ENCODE data around the gene NFU1. TPM values are rescaled to one million over a fixed set of nuclear protein-coding genes. Genes with fewer than 3 reads are reported as not detected.

NFU1 gene
- total and polyA plus RNA-seq, 2 of the 4 experiments (the other 2 are of a cell fraction), result 24.0 to 32.4 TPM

GRCh38 chr2:69359371-69359770 lies 77.9 kb downstream of the NFU1 start:
- Histone ChIP-seq H3K56ac (ENCODE audit: extremely low read depth, insufficient read depth, low read length) (no peak overlapping the region), H3K27me3 (ENCODE audit: control insufficient read depth, insufficient read depth, low read length) (no peaks in the 10 kb centered on the region), H2AK5ac (ENCODE audit: low read depth, low read length) (no peak overlapping the region), H3K4me1 (ENCODE audit: control insufficient read depth, insufficient read depth, low read length) (peaks cover 3% of the 10 kb centered on the region; the same call in 1 of the 2 replicates), H4K91ac (ENCODE audit: insufficient read depth, low read depth, low read length) (no peak overlapping the region), H3K27ac (ENCODE audit: insufficient read depth, low read length) (no peak overlapping the region), H3K23ac (ENCODE audit: low read depth, low read length) (no peak overlapping the region), H3K18ac (ENCODE audit: low read depth, low read length) (no peak overlapping the region), H2AFZ (replicated peaks; ENCODE audit: low read length, poor library complexity) (no peak overlapping the region), H3K9me1 (ENCODE audit: insufficient read depth, low read length) (peaks cover 5% of the 10 kb centered on the region), H4K8ac (ENCODE audit: low read depth in 2 of 2, low read length in 2 of 2) (no peak overlapping the region), H4K20me1 (ENCODE audit: insufficient read depth, low read length) (0 out of 2 replicates have a peak, but pooled peaks cover 13% of the 10 kb centered on the region), H4K5ac (ENCODE audit: low read depth, low read length) (no peak overlapping the region), H3K36me3 (ENCODE audit: control insufficient read depth, insufficient read depth, low read length) (peaks cover 52% of the 10 kb centered on the region), H2BK15ac (ENCODE audit: low read depth, low read length) (no peak overlapping the region), H3K4me2 (ENCODE audit: low read depth, low read length) (no peak overlapping the region), H2BK20ac (ENCODE audit: low read depth, low read length) (no peak overlapping the region), H3K9me3 (ENCODE audit: control insufficient read depth, insufficient read depth, low read length) (no peaks in the 10 kb centered on the region), H2BK5ac (ENCODE audit: low read depth, low read length, poor library complexity, severe bottlenecking) (no peak overlapping the region), H2AK9ac (replicated peaks; ENCODE audit: low read depth, low read length, poor library complexity) (no peak overlapping the region), H3K14ac (replicated peaks; ENCODE audit: low read depth, low read length) (no peak overlapping the region), H3K4me3 (ENCODE audit: insufficient read depth, low read depth, low read length) (no peak overlapping the region), H3K4ac (ENCODE audit: low read depth, low read length) (no peak overlapping the region), H2BK120ac (ENCODE audit: low read depth, low read length) (no peak overlapping the region), H3K79me1 (ENCODE audit: low read depth in 1 of 2, low read length in 2 of 2) (peaks cover 30 to 32% of the 10 kb centered on the region in 2 experiments), H3K9ac (ENCODE audit: low read depth, low read length) (no peak overlapping the region)
- no peak for ATAC-seq (ENCODE audit: low read depth)
- ChIA-PET POLR2A (ENCODE audit: unreplicated experiment) (no interaction called here), CTCF (interaction anchor here (0.7 kb wide), 1 partner anchor 11 kb away, joined by 3 read pairs; no protein-coding TSS in a partner anchor)
- DNase-seq, result no peak
- intact Hi-C loops (cut with micrococcal nuclease) (no loop called here), in situ Hi-C loops (cut with MboI; ENCODE audit: low sequenced_read_pairs) (no loop called here), dilution Hi-C loops (cut with HindIII; ENCODE audit: low sequenced_read_pairs, unreplicated experiment) (no loop called here)
- no TSS peak for BruUV-seq (replicated peaks)
- TF ChIP-seq NFE2L2 (IDR thresholded peaks at IDR 0.05; ENCODE audit: low read depth, low read length), result no peak
- TF ChIP-seq MXI1 (IDR thresholded peaks at IDR 0.05; ENCODE audit: borderline replicate concordance, low read depth, low read length), result no peak
- no peak for TF ChIP-seq RAD21 (IDR thresholded peaks at IDR 0.05; ENCODE audit: low read length)
- no peak for TF ChIP-seq USF2 (IDR thresholded peaks at IDR 0.05; ENCODE audit: low read depth, low read length)
- TF ChIP-seq MAZ (IDR thresholded peaks at IDR 0.05; ENCODE audit: borderline replicate concordance, low read depth, low read length), result no peak
- TF ChIP-seq ELK1 (IDR thresholded peaks at IDR 0.05; ENCODE audit: borderline replicate concordance, low read depth, low read length), result no peak
- TF ChIP-seq RFX5 (IDR thresholded peaks at IDR 0.05; ENCODE audit: low read depth, low read length), result no peak
- TF ChIP-seq SMC3 (IDR thresholded peaks at IDR 0.05; ENCODE audit: low read depth, low read length), result no peak
- no peak for TF ChIP-seq RCOR1 (IDR thresholded peaks at IDR 0.05; ENCODE audit: insufficient replicate concordance, low read length)
- TF ChIP-seq BHLHE40 (IDR thresholded peaks at IDR 0.05; ENCODE audit: low read depth, low read length), result no peak
- TF ChIP-seq POLR2A (IDR thresholded peaks at IDR 0.05; ENCODE audit: low read depth, low read length), result no peak
- TF ChIP-seq CEBPB (IDR thresholded peaks at IDR 0.05; ENCODE audit: low read depth, low read length), result no peak
- no peak for TF ChIP-seq MAFK (IDR thresholded peaks at IDR 0.05; ENCODE audit: low read depth, low read length)
- TF ChIP-seq CTCF (conservative IDR thresholded peaks at IDR 0.05; ENCODE audit: low read depth, low read length), result no peak
- no peak for TF ChIP-seq FOS (IDR thresholded peaks at IDR 0.05; ENCODE audit: low read depth, low read length)
- TF ChIP-seq CHD1 (IDR thresholded peaks at IDR 0.05; ENCODE audit: low read depth, low read length), result no peak
